ENCODE data around the gene FST.

DNA sequence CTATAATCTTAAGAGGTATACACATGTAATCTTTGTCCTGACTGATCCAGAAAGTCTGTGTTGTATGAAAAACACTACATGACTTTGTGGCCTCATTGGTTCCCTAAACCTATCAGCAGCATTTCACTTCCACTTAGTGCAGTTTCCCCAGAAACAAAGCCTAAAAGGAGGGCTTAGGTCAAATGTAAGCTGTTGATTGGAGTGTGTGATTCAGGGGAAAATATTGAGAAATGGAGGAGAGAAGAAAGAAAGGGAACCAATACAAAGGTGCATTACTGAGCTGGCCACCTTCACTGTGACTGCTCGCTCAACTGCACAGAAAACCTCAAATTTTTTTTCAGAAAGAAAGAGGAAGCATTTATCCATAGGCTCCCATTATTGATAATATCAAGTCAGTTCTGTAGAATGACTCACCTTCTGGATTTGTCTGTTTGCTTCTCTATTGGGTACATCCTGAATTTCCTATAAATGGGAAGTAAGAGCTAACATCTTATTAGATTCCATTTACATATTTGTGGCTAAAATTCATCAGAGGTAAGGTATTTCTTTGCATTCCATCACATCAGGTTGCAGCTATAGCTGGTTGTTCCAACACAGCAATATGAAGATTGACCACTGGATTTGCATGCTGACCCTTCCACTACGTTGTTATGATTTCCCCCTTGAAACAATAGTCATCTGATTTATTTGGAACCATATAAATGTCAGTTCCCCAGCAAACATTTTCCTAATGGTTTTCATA lies 10.3 kb upstream of the FST start:
- TF ChIP-seq POLR2A (IDR thresholded peaks at IDR 0.05) (no peak), POLR2AphosphoS5 (IDR thresholded peaks at IDR 0.05) (no peak)
- TF ChIP-seq, protein P1, sequence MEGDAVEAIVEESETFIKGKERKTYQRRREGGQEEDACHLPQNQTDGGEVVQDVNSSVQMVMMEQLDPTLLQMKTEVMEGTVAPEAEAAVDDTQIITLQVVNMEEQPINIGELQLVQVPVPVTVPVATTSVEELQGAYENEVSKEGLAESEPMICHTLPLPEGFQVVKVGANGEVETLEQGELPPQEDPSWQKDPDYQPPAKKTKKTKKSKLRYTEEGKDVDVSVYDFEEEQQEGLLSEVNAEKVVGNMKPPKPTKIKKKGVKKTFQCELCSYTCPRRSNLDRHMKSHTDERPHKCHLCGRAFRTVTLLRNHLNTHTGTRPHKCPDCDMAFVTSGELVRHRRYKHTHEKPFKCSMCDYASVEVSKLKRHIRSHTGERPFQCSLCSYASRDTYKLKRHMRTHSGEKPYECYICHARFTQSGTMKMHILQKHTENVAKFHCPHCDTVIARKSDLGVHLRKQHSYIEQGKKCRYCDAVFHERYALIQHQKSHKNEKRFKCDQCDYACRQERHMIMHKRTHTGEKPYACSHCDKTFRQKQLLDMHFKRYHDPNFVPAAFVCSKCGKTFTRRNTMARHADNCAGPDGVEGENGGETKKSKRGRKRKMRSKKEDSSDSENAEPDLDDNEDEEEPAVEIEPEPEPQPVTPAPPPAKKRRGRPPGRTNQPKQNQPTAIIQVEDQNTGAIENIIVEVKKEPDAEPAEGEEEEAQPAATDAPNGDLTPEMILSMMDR (IDR thresholded peaks at IDR 0.05) = no peak

Data from prostate gland (tissue), 2 donors.